ENCODE data around the gene PRDM8.

PRDM8 gene

DNA sequence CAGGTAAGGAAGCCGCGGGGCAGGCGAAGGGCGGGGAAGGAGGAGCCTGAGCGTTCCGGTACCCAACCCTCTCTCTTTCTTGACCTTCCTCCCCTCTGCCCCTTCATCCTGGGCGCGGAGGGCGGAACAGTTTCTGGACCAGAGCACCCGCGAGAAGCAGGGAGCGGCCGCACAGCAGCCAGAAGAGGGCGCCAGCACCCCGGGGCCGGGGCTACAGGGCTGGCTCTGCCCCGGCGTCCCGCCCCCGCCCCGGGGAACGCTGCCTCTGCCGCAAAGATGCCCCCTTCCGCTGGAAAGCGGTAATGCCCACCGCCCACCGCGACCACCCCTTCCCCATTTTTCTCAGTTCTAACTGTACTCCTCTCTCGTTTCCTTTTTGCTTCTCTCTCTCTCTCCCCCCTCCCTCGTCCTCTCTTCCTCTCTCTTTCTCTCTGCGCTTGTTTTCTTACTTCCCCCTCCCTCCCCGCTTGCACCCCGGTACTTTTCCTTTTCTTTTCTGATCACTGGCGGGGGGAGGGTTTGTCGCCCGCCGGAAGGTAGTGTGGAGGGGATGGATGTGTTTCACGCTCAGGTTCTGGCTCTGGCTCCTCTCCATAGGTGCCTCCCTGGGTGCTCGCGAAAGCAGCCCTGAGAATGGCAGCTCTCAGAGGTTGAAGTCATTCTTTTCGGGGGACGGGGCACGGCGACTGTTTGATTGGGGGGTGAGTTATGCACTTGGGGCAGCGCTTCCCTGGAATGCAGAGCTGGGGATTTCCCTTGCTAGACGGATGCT, 13.1 kb upstream of the PRDM8 start:
- DNase-seq (ENCODE audit: low spot score): peak; percentile 92

DNA sequence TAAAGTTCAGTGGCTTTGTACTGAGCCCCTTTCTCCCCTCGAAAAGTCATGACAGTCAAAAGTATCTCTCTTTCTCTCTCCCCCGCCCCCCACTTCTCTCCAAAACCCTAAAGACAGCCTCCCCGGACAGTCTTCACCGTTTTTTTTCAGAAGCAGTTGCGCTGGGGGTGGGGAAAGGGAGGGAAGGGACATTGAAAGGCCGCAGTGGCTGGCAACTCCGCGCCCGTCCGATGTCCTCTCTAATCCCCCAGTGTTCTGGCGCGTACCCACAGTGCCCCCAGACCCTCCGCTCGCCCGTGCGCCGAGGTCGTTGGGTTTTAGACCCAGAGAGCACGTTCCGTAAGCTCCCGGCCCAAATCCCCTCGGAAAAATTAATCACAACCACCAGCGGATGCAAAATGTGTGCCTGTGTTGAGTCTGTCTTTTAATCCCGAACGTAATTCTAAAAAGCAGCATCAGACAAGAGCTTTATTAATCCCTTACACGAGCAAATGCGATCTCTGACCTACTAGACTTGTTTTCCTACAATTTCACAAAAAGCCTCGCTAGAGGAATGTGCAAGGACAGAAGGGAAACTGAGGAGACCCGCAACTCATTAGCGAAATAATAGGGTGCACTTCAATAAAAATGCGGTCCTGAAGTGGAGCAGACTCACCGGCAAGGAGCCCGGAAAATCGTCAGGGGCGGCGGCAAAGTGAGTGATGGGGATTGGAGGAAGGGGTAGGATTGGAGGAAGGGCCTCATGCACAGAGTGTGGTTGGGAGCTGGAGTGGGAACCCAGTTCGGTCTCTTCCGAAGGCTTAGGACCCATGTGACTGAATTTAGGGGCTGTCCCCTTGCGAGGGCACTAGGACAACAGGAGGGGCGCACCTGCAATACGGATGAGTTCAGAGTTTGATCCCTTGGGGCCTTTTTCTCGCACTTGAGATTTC, 12.2 kb upstream of the PRDM8 start:
- DNase-seq (ENCODE audit: low spot score): peak; percentile 89

DNA sequence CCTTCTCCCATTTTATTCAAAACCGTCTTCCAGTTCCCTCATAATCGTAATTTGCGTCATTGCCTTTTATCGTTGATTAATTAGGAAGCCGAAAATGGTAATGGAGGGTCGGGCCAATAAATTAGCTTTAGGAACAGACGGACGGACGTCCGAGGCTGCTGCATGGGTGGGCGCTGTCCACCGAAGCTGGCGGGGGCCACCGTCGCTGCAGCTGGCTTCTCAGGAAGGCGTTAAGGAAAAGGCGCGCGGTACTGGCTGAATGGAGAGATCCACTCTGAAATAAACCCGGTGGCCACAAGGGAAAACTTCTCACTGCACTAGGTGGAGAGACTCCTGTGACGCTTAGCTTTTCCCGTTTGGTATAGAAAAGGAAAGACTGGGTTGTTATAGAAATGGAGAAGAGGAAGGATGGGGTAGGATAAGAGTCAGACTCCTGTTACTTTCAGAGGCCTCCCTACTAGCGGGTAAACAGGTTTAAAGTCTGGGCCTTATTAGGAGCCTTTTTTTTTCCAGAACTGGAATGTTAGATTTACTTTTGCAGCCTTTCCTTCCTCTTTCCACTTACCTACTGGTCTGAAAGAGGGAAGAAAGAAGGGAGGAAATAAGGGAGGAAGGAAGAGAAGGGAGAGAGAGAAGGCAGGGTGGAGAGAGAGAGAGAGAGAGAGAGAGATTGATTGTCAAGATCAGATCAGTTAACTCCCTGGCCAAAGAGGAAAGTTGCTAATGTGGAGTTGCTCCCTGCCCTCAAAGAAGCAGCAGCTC, 11.3 kb upstream of the PRDM8 start:
- DNase-seq (ENCODE audit: low spot score): no peak

DNA sequence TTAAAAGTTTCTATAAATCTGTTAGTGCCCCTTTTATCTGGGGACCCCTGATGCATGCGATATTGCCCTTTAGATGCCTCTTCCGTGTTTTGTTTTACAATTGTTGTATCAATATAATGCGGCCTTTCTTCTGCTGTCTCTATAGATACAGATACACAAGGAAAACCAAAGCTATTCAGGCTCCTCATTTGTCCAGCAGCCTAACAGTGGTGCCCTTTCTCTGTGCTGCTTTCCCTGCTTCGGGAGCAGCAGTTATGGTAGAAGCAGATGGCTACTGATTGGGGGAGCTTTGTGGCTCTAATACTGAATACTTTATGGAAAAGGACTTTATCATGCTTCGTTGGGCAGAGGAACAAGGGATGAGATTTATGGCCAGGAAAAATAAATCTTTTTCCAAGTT, 10.6 kb upstream of the PRDM8 start:
- DNase-seq (ENCODE audit: low spot score): no peak

DNA sequence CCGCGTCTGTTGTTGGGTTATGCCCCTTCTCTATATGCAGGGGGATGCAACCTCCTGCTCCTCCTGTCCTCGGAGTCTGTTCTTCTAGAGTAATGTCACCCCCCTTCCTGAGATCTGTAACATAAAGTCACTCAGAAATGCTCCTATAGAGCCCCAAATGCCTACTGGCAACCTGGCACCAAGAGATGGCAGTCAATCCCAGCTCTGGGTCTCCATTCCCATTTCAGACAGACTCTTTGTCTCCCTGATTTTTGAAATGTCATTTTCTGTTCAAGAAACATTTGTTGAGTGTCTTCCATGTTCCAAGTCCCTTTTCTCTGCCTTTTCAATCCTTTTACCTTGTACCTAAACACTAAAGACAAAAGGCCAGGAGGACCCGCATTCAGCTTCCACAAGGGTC, 9.6 kb upstream of the PRDM8 start:
- DNase-seq (ENCODE audit: low spot score): no peak

DNA sequence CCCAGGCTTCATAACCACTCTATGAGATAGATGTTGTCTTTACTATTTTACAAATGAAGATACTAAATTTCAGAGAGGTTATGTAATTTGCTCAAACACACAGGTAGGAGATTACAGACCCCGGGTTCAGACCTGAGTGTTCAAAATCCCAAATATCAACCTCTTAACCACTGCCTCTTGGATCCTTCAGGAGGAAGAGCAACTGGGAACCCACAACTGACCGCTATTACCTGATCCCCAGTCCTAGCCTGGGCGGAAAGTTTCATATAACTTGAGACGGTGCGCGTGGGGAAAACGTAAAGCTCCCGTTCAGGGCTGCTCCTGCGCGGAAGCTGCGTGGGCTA, 8.9 kb upstream of the PRDM8 start:
- no peak for DNase-seq (ENCODE audit: low spot score)

DNA sequence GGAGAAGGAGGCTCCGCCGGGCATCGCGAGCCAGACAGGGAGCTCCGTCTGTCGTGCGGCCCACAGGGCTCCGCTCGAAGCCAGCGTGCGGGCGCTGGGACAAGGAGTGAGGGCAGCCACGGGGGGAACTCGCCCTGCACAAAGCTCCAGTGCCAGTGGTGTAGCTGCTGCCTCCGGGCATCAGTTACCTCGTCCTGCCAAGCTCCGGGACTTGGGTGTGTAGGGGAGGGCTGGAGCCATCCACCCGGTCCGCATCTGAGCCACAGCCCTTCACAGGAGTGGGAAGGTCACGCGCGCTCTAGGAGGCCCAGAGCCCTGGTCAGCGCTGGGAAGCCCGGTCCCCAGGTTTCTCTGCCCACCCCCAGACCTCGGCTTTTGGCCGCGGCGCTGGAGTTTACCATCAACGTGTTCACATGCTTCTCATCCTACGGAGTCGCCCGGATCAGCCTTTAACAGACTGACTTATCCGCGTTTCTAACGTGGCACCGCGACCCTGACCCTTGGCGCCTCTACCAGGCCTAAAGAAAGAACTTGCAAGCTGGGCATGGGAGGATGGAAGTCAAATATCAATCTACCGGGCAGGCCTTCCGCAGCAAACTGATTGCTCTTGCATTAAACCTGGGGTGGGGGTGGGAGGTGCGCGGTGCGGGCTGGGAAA, 8.4 kb upstream of the PRDM8 start:
- DNase-seq (ENCODE audit: low spot score): no peak

DNA sequence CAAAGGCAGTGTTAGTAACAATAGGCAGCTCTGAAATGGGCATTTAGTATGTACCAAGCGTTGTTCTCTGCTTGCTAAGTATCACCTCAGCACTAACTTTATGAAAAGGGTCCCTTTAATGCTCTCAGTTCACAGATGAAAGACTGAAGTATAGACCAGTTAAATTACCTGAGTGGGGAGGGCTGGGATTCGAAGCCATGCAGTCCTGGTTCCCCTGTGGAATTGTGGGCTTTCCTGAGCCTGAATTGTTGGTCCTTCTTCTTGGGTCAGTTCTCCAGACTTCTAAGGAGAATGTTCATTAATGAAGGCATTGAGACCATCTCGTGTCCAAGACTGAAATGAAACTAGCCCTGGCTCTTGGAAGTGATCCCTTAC, 7.7 kb upstream of the PRDM8 start:
- no peak for DNase-seq (ENCODE audit: low spot score)

DNA sequence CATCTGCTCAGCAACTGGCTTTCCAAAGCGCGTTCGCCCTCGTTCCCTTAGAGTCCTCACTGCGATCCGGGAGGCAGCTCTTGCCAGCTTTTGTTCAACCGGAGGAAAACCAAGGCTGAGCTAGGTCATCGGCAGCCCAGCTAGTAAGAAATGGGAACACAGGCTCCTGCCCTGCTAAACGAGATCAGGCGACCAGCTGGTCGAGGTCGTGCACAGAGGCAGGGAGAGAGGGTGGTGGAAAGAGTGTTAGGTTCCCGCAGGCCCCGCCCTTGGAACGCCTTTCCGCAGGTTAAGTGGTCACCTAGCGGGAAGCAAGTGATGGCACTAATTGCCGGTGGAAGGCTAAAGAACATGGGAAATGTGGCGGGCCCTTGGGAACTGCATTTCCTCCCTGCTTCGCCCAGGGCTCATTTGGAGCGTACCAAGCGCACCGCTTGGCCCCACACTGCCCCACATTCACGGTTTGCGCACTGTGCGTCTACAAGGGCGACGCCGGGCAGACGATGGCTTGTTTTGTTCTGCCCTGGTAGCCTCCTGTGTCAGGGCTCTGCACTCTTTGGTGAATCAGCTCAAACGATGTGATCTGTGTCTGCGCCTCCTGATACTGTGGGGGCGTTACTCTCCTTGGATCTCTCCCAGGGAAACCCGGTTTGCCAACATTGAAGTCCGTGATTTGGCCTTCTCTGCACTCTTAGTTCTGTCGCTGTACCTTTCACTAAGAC, 7.2 kb upstream of the PRDM8 start:
- DNase-seq (ENCODE audit: low spot score): no peak

DNA sequence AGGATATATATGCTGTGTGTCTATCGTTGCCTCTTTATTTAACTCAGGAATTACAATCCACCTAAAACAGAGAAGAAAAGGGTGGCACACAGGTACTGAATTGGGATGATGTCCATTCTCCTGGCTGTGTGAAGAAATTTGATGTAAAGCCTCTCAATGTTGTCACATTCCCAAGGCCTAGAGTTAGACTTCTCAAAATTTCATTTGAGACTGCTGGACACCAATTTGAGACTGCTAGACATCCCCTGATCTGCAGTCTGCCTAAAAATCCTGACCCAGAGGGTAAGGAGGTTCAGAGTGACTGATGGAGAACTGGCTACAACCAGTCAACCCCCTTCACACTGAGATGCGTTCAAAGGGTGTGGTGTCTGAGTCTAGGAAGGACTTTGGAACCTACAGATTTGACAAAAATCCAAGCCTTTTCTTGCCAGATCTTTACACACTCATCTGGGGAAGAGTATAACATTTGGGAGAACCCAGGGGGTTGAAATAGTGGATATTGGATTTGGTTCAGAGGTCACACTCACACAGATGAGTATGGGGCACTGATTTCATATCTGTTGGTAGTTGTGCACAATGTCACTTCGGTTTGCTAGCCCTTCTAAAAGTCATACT, 4.9 kb upstream of the PRDM8 start:
- DNase-seq (ENCODE audit: low spot score): no peak

DNA sequence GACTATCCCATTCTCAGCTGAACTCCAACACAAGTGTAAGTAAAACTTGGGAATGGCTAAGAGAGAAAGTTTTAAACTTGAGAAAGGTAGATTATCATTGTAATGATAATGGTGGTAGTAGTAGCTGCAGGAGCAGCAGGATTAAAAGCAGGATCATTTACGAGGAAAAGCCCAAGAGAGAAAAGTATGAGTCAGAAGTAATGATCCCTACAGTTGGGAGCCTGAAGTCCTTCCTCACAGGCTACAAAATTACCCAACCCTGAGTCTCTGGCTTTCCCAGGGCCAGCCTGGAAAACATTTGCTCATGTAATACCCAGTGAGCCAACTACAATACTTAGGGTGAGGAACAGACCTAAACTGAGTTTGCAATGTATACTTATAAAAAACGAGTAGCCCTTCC, 4.4 kb upstream of the PRDM8 start:
- DNase-seq (ENCODE audit: low spot score): no peak

DNA sequence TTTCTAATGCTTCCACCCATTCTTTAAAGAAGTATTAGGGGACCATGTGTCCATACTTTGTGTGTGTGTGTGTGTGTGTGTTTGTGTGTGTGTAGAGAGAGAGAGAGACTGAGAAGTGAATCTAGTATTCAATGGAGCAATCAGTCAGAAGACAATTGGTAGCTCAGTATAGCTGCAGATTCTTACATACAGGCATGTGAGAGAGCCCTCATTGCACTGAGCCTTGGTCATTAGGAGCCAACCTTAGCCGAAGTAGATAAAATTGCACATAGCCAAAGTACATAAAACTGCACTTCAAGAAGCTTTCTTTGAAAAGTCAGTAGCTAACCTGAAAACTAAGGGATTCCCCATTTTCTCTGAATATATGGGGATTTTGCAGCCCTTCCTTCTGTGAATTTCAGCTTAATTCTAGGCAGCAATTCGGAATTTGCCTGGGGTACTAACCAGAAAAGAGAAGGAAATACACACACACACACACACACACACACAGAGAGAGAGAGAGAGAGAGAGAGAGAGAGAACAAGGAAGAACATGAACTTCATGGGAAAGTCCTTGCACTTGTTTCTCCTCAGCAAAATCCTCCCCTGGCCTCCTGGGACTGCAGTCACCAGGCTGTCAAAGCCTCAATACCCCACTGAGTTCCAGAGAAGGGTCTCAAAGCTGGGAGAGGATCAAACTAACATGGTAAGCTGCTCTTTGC, 1.7 kb upstream of the PRDM8 start:
- DNase-seq (ENCODE audit: low spot score): no peak

DNA sequence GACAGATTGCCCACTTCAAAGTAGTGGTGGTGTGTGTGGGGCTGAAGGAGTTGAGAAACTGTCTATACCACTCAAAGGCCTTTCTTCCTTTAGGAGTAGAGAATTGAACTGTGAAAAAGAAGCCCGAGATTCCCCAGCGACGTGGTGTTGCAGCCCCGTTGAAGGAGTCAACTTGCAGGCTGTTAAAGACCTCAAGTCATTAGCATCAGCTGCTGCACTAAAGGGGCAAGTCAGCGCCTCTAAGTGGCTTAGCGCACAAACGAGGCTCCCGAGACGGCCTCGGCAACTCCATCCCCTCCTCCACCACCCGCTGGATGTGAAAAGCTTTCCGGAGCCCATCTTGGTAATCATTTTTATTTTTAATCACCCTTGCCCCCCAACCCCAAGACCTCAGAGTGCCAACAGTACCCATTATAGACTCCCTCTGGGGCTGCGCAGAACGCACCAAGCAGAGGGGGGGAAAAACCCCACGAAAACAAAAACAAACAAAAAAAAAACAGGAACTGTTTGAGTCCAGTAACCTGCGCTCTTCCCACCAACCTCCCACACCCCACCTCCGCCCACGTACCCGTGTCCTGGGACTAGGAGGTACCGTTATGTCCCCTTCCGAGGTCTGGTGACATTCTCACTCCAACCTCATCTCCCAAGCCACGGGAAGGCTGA, 913 bp upstream of the PRDM8 start:
- no peak for DNase-seq (ENCODE audit: low spot score)

DNA sequence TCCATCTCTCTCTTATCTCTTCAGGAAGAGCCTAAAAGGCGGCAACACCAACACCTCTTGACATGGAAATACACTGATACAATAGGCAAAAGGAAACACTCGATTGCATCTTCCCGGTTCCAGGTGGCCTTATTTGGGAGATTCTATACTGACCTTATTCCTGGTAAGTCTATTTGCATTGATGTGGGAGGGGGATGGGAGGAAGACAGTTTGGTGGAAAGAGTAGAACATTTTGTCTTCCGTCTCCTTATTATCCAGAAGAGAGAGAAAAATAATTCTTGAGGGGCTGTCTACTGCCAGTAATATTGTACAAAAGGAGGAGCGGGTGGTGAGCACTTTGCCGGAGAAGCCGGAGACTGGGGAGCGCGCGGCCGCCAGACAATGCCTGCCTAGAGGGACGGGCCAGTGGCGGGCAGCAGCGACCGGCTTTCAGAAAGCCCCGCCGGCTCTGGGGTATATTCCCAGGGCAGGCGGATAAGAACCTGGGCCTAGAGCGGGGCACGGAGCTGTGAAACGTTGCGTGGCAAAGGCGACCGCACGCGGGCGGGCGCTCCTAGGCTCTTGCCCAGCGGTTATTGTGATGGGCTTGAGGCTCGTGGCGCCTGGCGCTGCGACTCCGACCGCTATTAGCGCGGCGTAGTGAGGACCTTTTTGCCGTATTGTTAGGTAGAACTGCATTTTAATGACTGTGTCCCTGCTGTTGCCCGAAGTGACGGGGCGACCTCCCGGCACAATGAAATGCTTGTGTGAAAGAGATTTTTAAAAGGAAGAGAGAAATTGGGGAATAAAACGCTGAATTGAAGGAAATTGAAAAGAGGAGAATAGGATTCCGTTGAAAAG, 518 bp downstream of the PRDM8 start:
- DNase-seq (ENCODE audit: low spot score): no peak

DNA sequence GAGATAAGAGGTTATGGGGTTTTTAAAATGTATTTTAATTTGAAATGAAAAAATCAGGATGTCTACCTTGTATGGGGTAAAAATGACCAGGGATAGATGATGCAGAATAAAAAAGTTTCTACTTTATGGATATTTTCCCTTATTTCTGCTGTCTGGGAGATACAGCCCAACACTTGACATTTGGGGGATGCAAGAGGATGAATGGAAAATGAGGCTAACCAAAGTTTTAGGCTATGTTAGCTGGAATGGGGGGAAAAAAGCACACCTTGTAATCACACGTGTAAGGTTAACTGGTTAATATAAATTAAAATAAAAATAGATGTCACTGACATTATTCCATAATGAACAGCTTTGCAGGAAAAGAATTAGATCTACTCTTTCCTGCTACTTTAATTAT, 1.1 kb downstream of the PRDM8 start:
- DNase-seq (ENCODE audit: low spot score): no peak

DNA sequence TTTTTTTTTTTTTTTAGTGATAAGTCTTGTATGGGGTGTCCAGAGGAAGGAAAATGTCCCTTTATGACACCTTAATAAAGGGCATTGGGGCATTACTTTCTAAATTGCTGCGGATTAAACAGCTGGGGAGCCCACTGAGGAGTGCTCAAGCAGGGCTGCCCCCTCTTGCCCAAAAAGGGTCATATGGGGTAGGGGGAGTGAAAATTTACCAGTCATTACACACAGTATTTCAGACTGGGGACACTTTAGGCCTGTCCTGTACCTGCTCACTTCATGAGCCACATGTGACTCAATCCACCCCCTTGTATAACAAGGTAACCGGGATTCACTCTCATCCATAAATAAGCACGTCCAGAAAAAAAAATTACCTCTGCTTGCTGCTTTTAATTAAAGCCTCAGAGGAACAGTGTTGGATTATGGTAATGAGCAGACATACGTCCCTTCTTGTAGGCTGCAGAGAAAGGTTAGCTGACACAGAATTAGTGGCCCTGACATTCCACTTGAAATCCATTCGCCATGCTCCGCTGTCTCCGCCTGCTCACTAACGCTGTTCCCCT, 1.8 kb downstream of the PRDM8 start:
- no peak for DNase-seq (ENCODE audit: low spot score)

DNA sequence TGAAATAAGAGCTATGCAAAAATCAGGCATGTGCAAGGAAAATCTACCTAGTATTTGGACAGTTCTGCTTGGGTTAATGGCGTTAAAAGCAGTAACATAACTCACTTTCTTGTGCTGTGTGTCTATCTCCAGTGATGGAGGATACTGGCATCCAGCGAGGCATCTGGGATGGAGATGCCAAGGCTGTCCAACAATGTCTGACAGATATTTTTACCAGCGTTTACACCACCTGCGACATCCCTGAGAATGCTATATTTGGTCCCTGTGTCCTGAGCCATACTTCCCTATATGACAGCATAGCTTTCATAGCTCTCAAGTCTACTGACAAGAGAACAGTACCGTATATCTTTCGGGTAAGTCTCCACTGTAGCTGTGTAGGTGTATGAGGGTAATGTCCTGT, 2.6 kb downstream of the PRDM8 start:
- DNase-seq (ENCODE audit: low spot score): no peak

DNA sequence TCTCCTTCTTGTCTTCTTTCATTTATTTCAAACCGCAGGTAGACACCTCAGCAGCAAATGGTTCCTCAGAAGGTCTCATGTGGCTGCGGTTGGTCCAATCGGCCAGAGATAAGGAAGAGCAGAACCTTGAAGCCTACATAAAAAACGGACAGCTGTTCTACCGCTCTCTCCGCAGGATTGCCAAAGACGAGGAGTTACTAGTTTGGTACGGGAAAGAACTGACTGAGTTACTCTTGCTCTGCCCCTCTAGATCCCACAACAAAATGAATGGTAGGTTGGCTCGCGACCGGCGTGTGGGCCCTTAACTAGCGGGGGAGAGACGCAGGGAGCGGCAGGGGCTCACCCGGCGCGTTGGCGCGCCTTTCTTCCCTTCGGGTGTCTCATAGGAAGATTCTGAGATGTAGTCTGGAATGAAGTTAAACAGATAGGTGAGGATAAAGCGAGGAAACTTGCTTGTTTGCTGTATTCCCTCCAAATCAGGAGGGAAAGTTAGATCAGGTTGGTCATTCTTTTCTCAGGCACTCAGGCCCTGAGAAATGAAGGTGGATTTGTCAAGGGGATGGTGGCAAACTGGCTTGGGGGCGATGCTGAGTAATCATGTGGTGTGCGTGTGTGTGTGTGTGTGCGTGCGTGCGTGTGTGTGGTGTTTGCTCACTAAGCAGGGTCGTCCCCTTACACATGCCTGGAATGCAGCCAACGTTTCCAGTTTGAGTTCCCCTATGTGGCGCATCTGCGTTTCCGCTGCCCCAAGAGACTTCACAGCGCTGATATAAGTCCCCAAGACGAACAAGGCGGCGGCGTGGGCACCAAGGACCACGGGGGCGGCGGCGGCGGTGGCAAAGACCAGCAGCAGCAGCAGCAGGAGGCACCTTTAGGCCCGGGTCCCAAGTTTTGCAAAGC, 4.2 kb downstream of the PRDM8 start:
- no peak for DNase-seq (ENCODE audit: low spot score)
